Breast epithelium (tissue), 4 donors: ENCODE measurements around the gene FLYWCH2. TPM values are rescaled to one million over a fixed set of nuclear protein-coding genes. Genes with fewer than 3 reads are reported as not detected.

Experiments
- DNase-seq, 2 donors: peaks; one replicate each; pipeline ENCODE4 v3.0.0-alpha.2; 2019; ENCODE audit warnings: low spot score in 2 of 2
- H3K27ac ChIP-seq, 2 donors: fragments of 200-600 bp; sonication (generic) in 1 of 2; one replicate each; pipeline ENCODE4 v1.5.1; 2016 to 2019; ENCODE audit warnings: mild to moderate bottlenecking in 1 of 2
- H3K27me3 ChIP-seq, 2 donors: fragments of 200-600 bp; sonication (generic) in 1 of 2; one replicate each; pipeline versions ENCODE4 v1.5.1 to v1.6.0; 2017 to 2019; ENCODE audit warnings: control low read depth in 1 of 2, mild to moderate bottlenecking in 1 of 2
- H3K36me3 ChIP-seq: fragments of 200-600 bp; one replicate; pipeline ENCODE4 v1.5.1; 2019
- H3K4me1 ChIP-seq, 2 donors: fragments of 200-600 bp; sonication (generic); one replicate each; pipeline ENCODE4 v1.5.1; 2016 to 2019; ENCODE audit warnings: control low read depth in 1 of 2
- H3K4me3 ChIP-seq, 3 donors: fragments of 200-600 bp; sonication (generic); 1 replicate in 2 of 3; 2 replicates in 1 of 3; pipeline ENCODE4 v1.5.1; 2016 to 2019; ENCODE audit warnings: mild to moderate bottlenecking in 3 of 3, moderate library complexity in 2 of 3
- H3K9me3 ChIP-seq, 2 donors: fragments of 200-600 bp; sonication (generic) in 1 of 2; one replicate each; pipeline ENCODE4 v1.5.1; 2016 to 2019; ENCODE audit warnings: control low read depth in 1 of 2
- CTCF ChIP-seq, 3 donors: fragments of 450-650 bp; IDR thresholded peaks; one replicate each; pipeline ENCODE4 v1.5.1; 2016 to 2017; ENCODE audit warnings: antibody characterized with exemption in 3 of 3, mild to moderate bottlenecking in 3 of 3, moderate library complexity in 3 of 3
- POLR2A ChIP-seq: fragments of 450-650 bp; IDR thresholded peaks from one replicate; pipeline ENCODE4 v1.6.1; 2016; ENCODE audit warnings: antibody characterized with exemption, mild to moderate bottlenecking, moderate library complexity
- POLR2AphosphoS5 ChIP-seq, 3 donors: sonication (generic); formaldehyde crosslinking; IDR thresholded peaks; one replicate each; pipeline ENCODE4 v1.6.1; 2017; ENCODE audit warnings: antibody characterized with exemption in 3 of 3
- intact Hi-C: fragments of 100-400 bp; cut with DNase I; formaldehyde crosslinking; loops from one replicate; pipeline ENCODE4 v1.15.1; 2023; ENCODE audit warnings: low total_unique reads
- total RNA-seq, 3 donors: library from RNA; depleted of rRNA; stranded (reverse); fragments of >200 nt; gene quantifications; one replicate each; pipeline ENCODE4 v1.1.0, GENCODE V29; 2016

The FLYWCH2 gene
- total RNA-seq, 3 donors from 2014 or later: 36.0 to 49.2 (median 47.9) TPM

- no peak for DNase-seq
- H3K36me3 ChIP-seq: no peaks in the 10 kb centered on the region
- intact Hi-C loops: no loop called here
- no peaks in the 10 kb centered on the region for H3K9me3 ChIP-seq
- H3K27ac ChIP-seq: no peak overlapping the region
- no peak overlapping the region for H3K4me3 ChIP-seq
- H3K4me1 ChIP-seq: no peaks in the 10 kb centered on the region
- TF ChIP-seq POLR2AphosphoS5 (IDR thresholded peaks at IDR 0.05) (no peak), CTCF (IDR thresholded peaks at IDR 0.05) (no peak), POLR2A (no peak)
- no peaks in the 10 kb centered on the region for H3K27me3 ChIP-seq
Measured at GRCh38 chr16:2902337-2903130, 19.5 kb downstream of the FLYWCH2 start.

- H3K27ac ChIP-seq: peak overlapping the region; percentile 83 to 90
- H3K4me1 ChIP-seq: no peaks in the 10 kb centered on the region
- peak; percentile 71 to 86 for DNase-seq
- no peaks in the 10 kb centered on the region for H3K36me3 ChIP-seq
- TF ChIP-seq POLR2AphosphoS5 (IDR thresholded peaks at IDR 0.05): peak in 1 of 3 donors; percentile 3
- no peak for TF ChIP-seq POLR2A
- peak; percentile 46 to 88 (median 85) for TF ChIP-seq CTCF (IDR thresholded peaks at IDR 0.05)
- H3K4me3 ChIP-seq: peak overlapping the region; percentile 62 to 87 (median 78)
- intact Hi-C loops: no loop called here
- H3K9me3 ChIP-seq: no peaks in the 10 kb centered on the region
- H3K27me3 ChIP-seq: no peaks in the 10 kb centered on the region
Measured at GRCh38 chr16:2904100-2904921, 21.3 kb downstream of the FLYWCH2 start.

GRCh38 chr16:2904922-2905240, 21.9 kb downstream of the FLYWCH2 start:
- no peak for DNase-seq
- Histone ChIP-seq H3K27me3 (no peaks in the 10 kb centered on the region), H3K9me3 (no peaks in the 10 kb centered on the region), H3K36me3 (no peaks in the 10 kb centered on the region), H3K4me3 (peak overlapping the region; percentile 62 to 87 (median 78)), H3K27ac (peak overlapping the region; percentile 83 to 90), H3K4me1 (no peaks in the 10 kb centered on the region)
- intact Hi-C loops: no loop called here
- TF ChIP-seq POLR2AphosphoS5 (IDR thresholded peaks at IDR 0.05) (no peak), POLR2A (no peak), CTCF (IDR thresholded peaks at IDR 0.05) (no peak)

- Histone ChIP-seq H3K4me1 (no peaks in the 10 kb centered on the region), H3K36me3 (no peaks in the 10 kb centered on the region), H3K27me3 (no peaks in the 10 kb centered on the region), H3K9me3 (no peaks in the 10 kb centered on the region), H3K4me3 (peak overlapping the region; percentile 62 to 87 (median 78)), H3K27ac (peak overlapping the region; percentile 83 to 90)
- DNase-seq: peak; percentile 99 to 100
- peak; percentile 84 to 96 (median 87) for TF ChIP-seq POLR2AphosphoS5 (IDR thresholded peaks at IDR 0.05)
- TF ChIP-seq CTCF (IDR thresholded peaks at IDR 0.05): no peak
- TF ChIP-seq POLR2A: peak; percentile 58
- intact Hi-C loops: no loop called here
Measured at GRCh38 chr16:2905241-2905987, 22.4 kb downstream of the FLYWCH2 start.
